Tibial nerve (tissue), 4 donors: Measurements from ENCODE around the gene BANP. TPM values are rescaled to one million over a fixed set of nuclear protein-coding genes. Genes with fewer than 3 reads are reported as not detected.

Experiments used
- DNase-seq, 2 donors: peaks; one replicate each; pipeline ENCODE4 v3.0.0-alpha.2; 2019; ENCODE audit warnings: low spot score in 2 of 2
- H3K27ac ChIP-seq, 4 donors: fragments of 200-600 bp; sonication (generic) in 3 of 4; one replicate each; pipeline ENCODE4 v1.5.1; 2017 to 2019; ENCODE audit warnings: mild to moderate bottlenecking in 1 of 4
- H3K27me3 ChIP-seq, 2 donors: fragments of 200-600 bp; sonication (generic) in 1 of 2; one replicate each; pipeline versions ENCODE4 v1.5.1 to v1.6.0; 2017 to 2019
- H3K36me3 ChIP-seq, 3 donors: fragments of 200-600 bp; sonication (generic); one replicate each; pipeline ENCODE4 v1.5.1; 2018 to 2019
- H3K4me1 ChIP-seq, 4 donors: fragments of 200-600 bp; sonication (generic) in 3 of 4; one replicate each; pipeline ENCODE4 v1.5.1; 2017 to 2019
- H3K4me3 ChIP-seq, 4 donors: fragments of 200-600 bp; sonication (generic) in 3 of 4; one replicate each; pipeline ENCODE4 v1.5.1; 2017 to 2019; ENCODE audit warnings: mild to moderate bottlenecking in 1 of 4, moderate library complexity in 1 of 4
- H3K9me3 ChIP-seq, 4 donors: fragments of 200-600 bp; sonication (generic) in 3 of 4; one replicate each; pipeline ENCODE4 v1.5.1; 2017 to 2019
- EP300 ChIP-seq, 2 donors: sonication (generic); formaldehyde crosslinking; IDR thresholded peaks; one replicate each; pipeline ENCODE4 v1.6.1; 2017; ENCODE audit warnings: antibody characterized with exemption in 2 of 2, mild to moderate bottlenecking in 1 of 2
- POLR2A ChIP-seq, 2 donors: fragments of 450-650 bp; IDR thresholded peaks; one replicate each; pipeline ENCODE4 v1.6.1; 2017; ENCODE audit warnings: antibody characterized with exemption in 2 of 2, mild to moderate bottlenecking in 2 of 2, moderate library complexity in 2 of 2
- WGBS, 2 donors: methylation state at CpG; one replicate each; pipeline ENCODE4 v1.1.5; 2018; 5-methylcytosine and 5-hydroxymethylcytosine counted together
- total RNA-seq, 4 donors: library from RNA; depleted of rRNA; stranded (reverse); fragments of >200 nt; gene quantifications; one replicate each; pipeline ENCODE4 v1.1.0, GENCODE V29; 2016
- TF ChIP-seq, protein P1 (sequence below), 5 experiments: fragments of 200-600 bp in 3 of 5; fragments of 450-650 bp in 2 of 5; sonication (generic) in 3 of 5; IDR thresholded peaks; one replicate each; pipeline ENCODE4 v1.5.1; 2016 to 2019; ENCODE audit warnings: antibody characterized with exemption in 5 of 5, mild to moderate bottlenecking in 3 of 5, moderate library complexity in 2 of 5

The BANP gene
- total RNA-seq, 4 donors from 2014 or later: 21.9 to 27.3 (median 24.6) TPM

DNA sequence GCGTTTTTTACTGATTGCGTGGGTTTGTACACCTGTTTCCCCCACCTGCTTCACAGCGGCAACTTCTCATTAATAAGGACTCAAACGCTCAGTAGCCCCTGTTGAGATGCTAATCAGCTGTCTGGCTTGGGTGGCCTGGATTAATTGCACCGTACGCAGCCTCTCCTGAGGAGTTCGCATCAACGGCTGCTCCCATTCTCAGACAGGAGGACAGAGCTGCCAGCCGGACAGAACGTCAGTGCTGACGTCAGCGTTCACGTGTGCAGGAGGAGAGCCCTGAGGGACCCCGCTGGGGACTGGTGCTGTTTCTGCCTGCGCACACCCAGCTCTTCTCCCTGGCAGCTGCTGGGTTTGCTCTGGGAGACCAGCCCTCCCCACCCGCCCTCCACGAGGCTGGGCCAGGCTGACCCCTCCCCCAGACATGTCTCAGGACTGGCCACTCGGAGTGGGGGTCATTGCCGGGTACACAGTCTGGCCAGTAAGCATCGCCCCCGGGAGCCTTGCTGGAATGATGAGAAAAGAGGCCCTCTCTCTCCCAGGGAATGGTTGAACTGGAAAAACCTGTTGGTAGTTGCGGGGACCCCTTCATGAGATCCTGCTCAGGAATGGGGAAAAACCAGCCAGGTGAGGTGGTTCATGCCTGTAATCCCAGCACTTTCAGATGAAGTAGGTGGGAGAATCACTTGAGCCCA lies 5.7 kb upstream of the BANP start:
- DNase-seq: peak; percentile 41 to 51
- Histone ChIP-seq H3K4me3 (peak overlapping the region in 3 of 4 donors; percentile 30 to 39 (median 37)), H3K4me1 (peaks cover 0 to 14% (median 4%) of the 10 kb centered on the region in 4 donors), H3K9me3 (no peaks in the 10 kb centered on the region), H3K27me3 (no peaks in the 10 kb centered on the region), H3K36me3 (no peaks in the 10 kb centered on the region), H3K27ac (peak overlapping the region in 3 of 4 donors; percentile 57 to 67 (median 64))
- TF ChIP-seq POLR2A (IDR thresholded peaks at IDR 0.05): peak in 1 of 2 donors; percentile 33
- TF ChIP-seq, protein P1, sequence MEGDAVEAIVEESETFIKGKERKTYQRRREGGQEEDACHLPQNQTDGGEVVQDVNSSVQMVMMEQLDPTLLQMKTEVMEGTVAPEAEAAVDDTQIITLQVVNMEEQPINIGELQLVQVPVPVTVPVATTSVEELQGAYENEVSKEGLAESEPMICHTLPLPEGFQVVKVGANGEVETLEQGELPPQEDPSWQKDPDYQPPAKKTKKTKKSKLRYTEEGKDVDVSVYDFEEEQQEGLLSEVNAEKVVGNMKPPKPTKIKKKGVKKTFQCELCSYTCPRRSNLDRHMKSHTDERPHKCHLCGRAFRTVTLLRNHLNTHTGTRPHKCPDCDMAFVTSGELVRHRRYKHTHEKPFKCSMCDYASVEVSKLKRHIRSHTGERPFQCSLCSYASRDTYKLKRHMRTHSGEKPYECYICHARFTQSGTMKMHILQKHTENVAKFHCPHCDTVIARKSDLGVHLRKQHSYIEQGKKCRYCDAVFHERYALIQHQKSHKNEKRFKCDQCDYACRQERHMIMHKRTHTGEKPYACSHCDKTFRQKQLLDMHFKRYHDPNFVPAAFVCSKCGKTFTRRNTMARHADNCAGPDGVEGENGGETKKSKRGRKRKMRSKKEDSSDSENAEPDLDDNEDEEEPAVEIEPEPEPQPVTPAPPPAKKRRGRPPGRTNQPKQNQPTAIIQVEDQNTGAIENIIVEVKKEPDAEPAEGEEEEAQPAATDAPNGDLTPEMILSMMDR (IDR thresholded peaks at IDR 0.05): no peak
- peak in 1 of 2 donors; percentile 60 for TF ChIP-seq EP300 (IDR thresholded peaks at IDR 0.05)
- 12 to 21% methylated on average over 15 to 21 of the region's 22 CpGs for WGBS, 2 donors

DNA sequence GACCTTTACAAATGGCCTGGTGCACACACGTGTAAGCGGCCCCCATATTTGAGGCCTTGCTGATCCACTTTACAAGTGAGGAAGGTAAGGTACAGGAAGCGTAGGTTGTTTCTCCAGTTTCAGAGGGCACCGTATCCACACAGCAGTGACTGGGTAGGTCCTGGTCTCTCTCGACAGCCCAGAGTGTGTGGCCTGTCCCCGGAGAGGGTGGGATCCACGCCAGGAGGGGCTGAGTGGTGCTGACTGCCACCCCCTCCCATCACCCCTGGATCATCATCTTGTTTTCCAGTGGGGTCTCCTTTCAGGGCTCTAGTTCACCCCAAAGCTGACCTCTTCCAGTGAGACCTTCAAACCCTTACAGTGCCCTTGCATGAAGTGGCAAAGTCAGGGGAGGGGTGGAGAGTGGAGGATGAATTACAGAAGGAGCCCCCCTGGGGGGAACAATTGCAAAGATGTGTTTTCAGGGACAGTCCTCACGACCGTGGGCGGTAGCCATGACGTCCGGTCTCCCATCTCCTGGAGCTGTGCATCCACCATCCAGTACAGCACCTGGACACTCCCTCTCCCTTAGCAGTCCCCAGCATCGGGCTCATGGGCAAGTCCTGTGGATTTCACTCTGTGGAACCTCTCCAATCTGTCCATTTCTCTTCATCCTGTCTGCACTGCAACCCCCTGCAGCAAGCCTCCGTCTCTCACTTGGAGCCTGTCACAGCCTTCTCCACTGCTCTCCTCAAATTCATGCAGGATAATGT lies 4.5 kb upstream of the BANP start:
- no peak for DNase-seq
- H3K36me3 ChIP-seq: no peaks in the 10 kb centered on the region
- no peak overlapping the region for H3K27ac ChIP-seq
- TF ChIP-seq POLR2A (IDR thresholded peaks at IDR 0.05): no peak
- no peak for TF ChIP-seq EP300 (IDR thresholded peaks at IDR 0.05)
- TF ChIP-seq, protein P1 (IDR thresholded peaks at IDR 0.05): no peak
- H3K27me3 ChIP-seq: no peaks in the 10 kb centered on the region
- no peak overlapping the region for H3K4me3 ChIP-seq
- H3K9me3 ChIP-seq: no peaks in the 10 kb centered on the region
- WGBS, 2 donors: 81 to 83% methylated on average over 14 of the region's 14 CpGs
- H3K4me1 ChIP-seq: peaks cover 0 to 16% (median 4%) of the 10 kb centered on the region in 4 donors

DNA sequence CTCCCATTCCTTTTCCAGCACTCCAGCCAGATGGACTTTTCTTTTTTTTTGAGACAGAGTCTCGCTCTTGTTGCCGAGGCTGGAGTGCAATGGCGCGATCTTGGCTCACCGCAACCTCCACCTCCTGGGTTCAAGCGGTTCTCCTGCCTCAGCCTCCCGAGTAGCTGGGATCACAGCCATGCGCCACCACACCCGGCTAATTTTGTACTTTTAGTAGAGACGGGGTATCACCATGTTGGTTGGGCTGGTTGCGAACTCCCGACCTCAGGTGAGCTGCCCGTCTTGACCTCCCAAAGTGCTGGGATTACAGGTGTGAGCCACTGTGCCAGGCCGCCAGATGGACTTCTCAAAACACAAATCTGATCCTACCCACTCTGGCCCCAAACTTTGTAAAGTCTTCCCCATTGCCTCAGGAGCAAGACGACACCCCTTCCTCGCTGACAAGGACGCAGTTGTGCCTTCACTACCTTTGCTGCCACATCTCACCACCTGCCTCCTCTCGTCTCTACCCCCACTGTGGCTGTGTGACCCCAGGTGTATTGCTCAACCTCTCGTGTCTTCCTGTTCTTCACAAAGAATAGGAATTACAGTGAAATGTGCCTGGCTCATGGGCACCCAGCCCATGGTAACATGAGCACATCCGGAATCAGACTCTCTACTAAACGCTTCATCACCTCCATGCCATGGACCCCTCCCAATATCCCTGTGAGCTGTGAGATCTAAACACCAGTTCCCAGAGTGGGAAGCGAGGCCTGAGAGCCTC lies 3.7 kb upstream of the BANP start:
- Histone ChIP-seq H3K9me3 (no peaks in the 10 kb centered on the region), H3K4me1 (peaks cover 0 to 23% (median 10%) of the 10 kb centered on the region in 4 donors), H3K27ac (peak overlapping the region in 3 of 4 donors; percentile 45 to 62 (median 50)), H3K36me3 (no peaks in the 10 kb centered on the region), H3K27me3 (no peaks in the 10 kb centered on the region), H3K4me3 (no peak overlapping the region)
- TF ChIP-seq, protein P1 (IDR thresholded peaks at IDR 0.05): no peak
- TF ChIP-seq POLR2A (IDR thresholded peaks at IDR 0.05) (no peak), EP300 (IDR thresholded peaks at IDR 0.05) (no peak)
- DNase-seq: no peak
- WGBS, 2 donors: 86 to 87% methylated on average over 22 of the region's 22 CpGs

DNA sequence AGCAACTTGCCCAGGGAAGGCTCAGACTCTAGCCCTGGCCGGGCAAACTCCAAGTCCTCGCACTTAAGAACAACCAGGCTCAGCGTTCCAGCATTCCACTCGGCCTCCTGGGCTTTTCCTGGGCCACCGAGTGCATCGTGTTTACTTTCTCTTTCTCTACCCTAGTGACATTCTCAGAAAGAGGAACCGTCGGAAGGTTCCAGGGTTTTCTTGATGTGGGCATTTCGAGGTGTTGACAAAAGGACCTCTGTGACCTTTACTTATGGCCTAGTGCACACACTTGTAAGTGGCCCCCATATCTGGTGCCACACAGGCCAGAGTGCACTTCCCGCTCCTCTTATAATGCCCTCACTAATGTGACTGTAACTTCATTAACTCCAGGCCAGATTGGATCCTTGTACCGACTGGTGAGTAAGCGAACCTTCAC lies 3.1 kb upstream of the BANP start:
- no peak for TF ChIP-seq POLR2A (IDR thresholded peaks at IDR 0.05)
- TF ChIP-seq EP300 (IDR thresholded peaks at IDR 0.05): no peak
- TF ChIP-seq, protein P1 (IDR thresholded peaks at IDR 0.05): no peak
- peaks cover 0 to 29% (median 16%) of the 10 kb centered on the region in 4 donors for H3K4me1 ChIP-seq
- H3K27ac ChIP-seq: peak overlapping the region in 3 of 4 donors; percentile 45 to 62 (median 50)
- no peaks in the 10 kb centered on the region for H3K27me3 ChIP-seq
- 59 to 65% methylated on average over 8 to 12 of the region's 12 CpGs for WGBS, 2 donors
- H3K4me3 ChIP-seq: no peak overlapping the region
- peak in 1 of 2 donors; percentile 51 for DNase-seq
- no peaks in the 10 kb centered on the region for H3K9me3 ChIP-seq
- no peaks in the 10 kb centered on the region for H3K36me3 ChIP-seq
